Gastroesophageal sphincter (tissue), 4 donors: ENCODE results near the gene LMNTD1. TPM values are rescaled to one million over a fixed set of nuclear protein-coding genes. Genes with fewer than 3 reads are reported as not detected.
A peak's percentile ranks its signal among the peaks of the same experiment; 100 is the strongest.

Source experiments
- ATAC-seq: fragments of 150-250 bp; one replicate; pipeline ENCODE4 v1.9.1; 2016; ENCODE audit warnings: mild to moderate bottlenecking, moderate library complexity
- H3K27ac ChIP-seq, 4 donors: fragments of 200-600 bp; sonication (generic) in 3 of 4; 1 replicate in 3 of 4; 2 replicates in 1 of 4; pipeline ENCODE4 v1.5.1; 2016 to 2019
- H3K27me3 ChIP-seq: fragments of 200-600 bp; sonication (generic); one replicate; pipeline ENCODE4 v1.5.1; 2019
- H3K36me3 ChIP-seq, 2 donors: fragments of 200-600 bp; sonication (generic); one replicate each; pipeline ENCODE4 v1.5.1; 2019; ENCODE audit warnings: control low read depth in 1 of 2
- H3K4me1 ChIP-seq, 3 donors: fragments of 200-600 bp; sonication (generic); 1 replicate in 2 of 3; 2 replicates in 1 of 3; pipeline ENCODE4 v1.5.1; 2016 to 2019; ENCODE audit warnings: control low read depth in 2 of 3
- H3K4me3 ChIP-seq, 2 donors: fragments of 200-600 bp; sonication (generic); one replicate each; pipeline ENCODE4 v1.5.1; 2019; ENCODE audit warnings: mild to moderate bottlenecking in 1 of 2, moderate library complexity in 1 of 2
- H3K9me3 ChIP-seq, 3 donors: fragments of 200-600 bp; sonication (generic); one replicate each; pipeline ENCODE4 v1.5.1; 2017 to 2019; ENCODE audit warnings: control low read depth in 2 of 3
- CTCF ChIP-seq, 4 experiments: fragments of 200-600 bp in 2 of 4; fragments of 450-650 bp in 2 of 4; sonication (generic) in 1 of 4; IDR thresholded peaks; one replicate each; pipeline ENCODE4 v1.5.1; 2017 to 2019; ENCODE audit warnings: antibody characterized with exemption in 4 of 4, mild to moderate bottlenecking in 2 of 4, moderate library complexity in 2 of 4
- EP300 ChIP-seq: sonication (generic); formaldehyde crosslinking; IDR thresholded peaks from one replicate; pipeline ENCODE4 v1.6.1; 2017; ENCODE audit warnings: antibody characterized with exemption, mild to moderate bottlenecking
- POLR2A ChIP-seq, 2 donors: fragments of 450-650 bp; IDR thresholded peaks; one replicate each; pipeline ENCODE4 v1.6.1; 2017; ENCODE audit warnings: antibody characterized with exemption in 2 of 2, mild to moderate bottlenecking in 2 of 2, moderate library complexity in 1 of 2
- POLR2AphosphoS5 ChIP-seq: sonication (generic); formaldehyde crosslinking; IDR thresholded peaks from one replicate; pipeline ENCODE4 v1.6.1; 2017; ENCODE audit warnings: antibody characterized with exemption
- WGBS, 2 donors: methylation state at CpG; one replicate each; pipeline ENCODE4 v1.1.5; 2018; ENCODE audit warnings: low coverage in 1 of 2; 5-methylcytosine and 5-hydroxymethylcytosine counted together
- total RNA-seq, 4 donors: library from RNA; depleted of rRNA; stranded (reverse); fragments of >200 nt; gene quantifications; one replicate each; pipeline ENCODE4 v1.1.0, GENCODE V29; 2016

LMNTD1 gene
- total RNA-seq, 4 donors from 2014 or later: 1.2 TPM; not detected in 3

GRCh38 chr12:25482625-25483024 is 70.5 kb downstream of the LMNTD1 start:
- no peak for ATAC-seq
- WGBS, 2 donors: 47 to 63% methylated on average over 4 of the region's 5 CpGs
- TF ChIP-seq CTCF (IDR thresholded peaks at IDR 0.05) (no peak), POLR2A (IDR thresholded peaks at IDR 0.05) (no peak), POLR2AphosphoS5 (no peak), EP300 (no peak)

GRCh38 chr12:25480145-25480544 is 72.9 kb downstream of the LMNTD1 start:
- Histone ChIP-seq H3K4me3 (no peak overlapping the region), H3K27ac (no peak overlapping the region), H3K4me1 (no peaks in the 10 kb centered on the region), H3K27me3 (no peaks in the 10 kb centered on the region), H3K36me3 (no peaks in the 10 kb centered on the region), H3K9me3 (no peaks in the 10 kb centered on the region)
- ATAC-seq: no peak
- 100% methylated on average over 1 of the region's 1 CpG for WGBS, 2 donors
- no peak for TF ChIP-seq CTCF (IDR thresholded peaks at IDR 0.05)
- TF ChIP-seq EP300: no peak
- TF ChIP-seq POLR2A (IDR thresholded peaks at IDR 0.05): no peak
- TF ChIP-seq POLR2AphosphoS5: no peak

More at GRCh38 chr12:25482625-25483024, 70.5 kb downstream of the LMNTD1 start:
- no peaks in the 10 kb centered on the region for H3K9me3 ChIP-seq
- H3K36me3 ChIP-seq: no peaks in the 10 kb centered on the region
- H3K27ac ChIP-seq: no peak overlapping the region
- no peaks in the 10 kb centered on the region for H3K4me1 ChIP-seq
- no peak overlapping the region for H3K4me3 ChIP-seq
- H3K27me3 ChIP-seq: no peaks in the 10 kb centered on the region

- no peaks in the 10 kb centered on the region for H3K27me3 ChIP-seq
- H3K9me3 ChIP-seq: no peaks in the 10 kb centered on the region
- no peak for TF ChIP-seq POLR2AphosphoS5
- no peak for TF ChIP-seq CTCF (IDR thresholded peaks at IDR 0.05)
- TF ChIP-seq EP300: no peak
- no peak for TF ChIP-seq POLR2A (IDR thresholded peaks at IDR 0.05)
- no peak for ATAC-seq
- no peaks in the 10 kb centered on the region for H3K4me1 ChIP-seq
- 90 to 97% methylated on average over 5 of the region's 5 CpGs for WGBS, 2 donors
- H3K36me3 ChIP-seq: no peaks in the 10 kb centered on the region
- H3K4me3 ChIP-seq: no peak overlapping the region
- no peak overlapping the region for H3K27ac ChIP-seq
Measured at GRCh38 chr12:25477217-25477616, 75.9 kb downstream of the LMNTD1 start.

GRCh38 chr12:25472453-25472852 is 80.6 kb downstream of the LMNTD1 start:
- H3K36me3 ChIP-seq: no peaks in the 10 kb centered on the region
- no peak for ATAC-seq
- H3K27ac ChIP-seq: no peak overlapping the region
- H3K4me3 ChIP-seq: no peak overlapping the region
- TF ChIP-seq CTCF (IDR thresholded peaks at IDR 0.05) (no peak), POLR2A (IDR thresholded peaks at IDR 0.05) (no peak), EP300 (no peak), POLR2AphosphoS5 (no peak)
- no peaks in the 10 kb centered on the region for H3K9me3 ChIP-seq
- H3K27me3 ChIP-seq: no peaks in the 10 kb centered on the region
- H3K4me1 ChIP-seq: peaks cover 0 to 19% (median 0%) of the 10 kb centered on the region in 3 donors

GRCh38 chr12:25469861-25470260 is 83.2 kb downstream of the LMNTD1 start:
- ATAC-seq: no peak
- no peaks in the 10 kb centered on the region for H3K36me3 ChIP-seq
- no peak overlapping the region for H3K4me3 ChIP-seq
- H3K27me3 ChIP-seq: no peaks in the 10 kb centered on the region
- peaks cover 0 to 19% (median 0%) of the 10 kb centered on the region in 3 donors for H3K4me1 ChIP-seq
- no peaks in the 10 kb centered on the region for H3K9me3 ChIP-seq
- peak overlapping the region in 2 of 4 donors; percentile 34 to 42 for H3K27ac ChIP-seq
- no peak for TF ChIP-seq EP300
- TF ChIP-seq POLR2A (IDR thresholded peaks at IDR 0.05): no peak
- TF ChIP-seq CTCF (IDR thresholded peaks at IDR 0.05): no peak
- peak; percentile 39 for TF ChIP-seq POLR2AphosphoS5
- 15 to 27% methylated on average over 2 of the region's 2 CpGs for WGBS, 2 donors
